ENCODE data around the gene SPAG17.

SPAG17 gene

GRCh38 chr1:118185084-118185832 is at the start of gene SPAG17:
Gene SPAG17, minus strand, starts transcription at chr1:118185228. Its CDS starts 71 bp downstream, at chr1:118185157.
- DNase-seq, result no peak

DNA sequence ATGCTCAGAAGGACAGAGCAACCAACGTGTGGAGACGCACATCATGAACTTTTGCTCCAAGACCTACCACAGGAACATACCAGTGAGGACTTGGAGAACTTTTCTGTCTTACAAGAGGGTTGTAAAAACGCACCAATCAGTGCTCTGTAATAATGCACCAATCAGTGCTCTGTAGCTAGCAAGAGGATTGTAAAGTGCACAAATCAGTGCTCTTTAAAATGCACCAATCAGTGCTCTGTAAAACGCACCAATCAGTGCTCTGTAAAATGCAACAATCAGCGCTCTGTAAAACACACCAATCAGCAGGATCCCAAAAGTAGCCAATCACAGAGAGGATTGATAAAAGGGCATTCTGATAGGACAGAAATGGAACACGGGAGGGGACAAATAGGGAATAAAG is 40.4 kb upstream of the SPAG17 start:
- DNase-seq, result no peak

DNA sequence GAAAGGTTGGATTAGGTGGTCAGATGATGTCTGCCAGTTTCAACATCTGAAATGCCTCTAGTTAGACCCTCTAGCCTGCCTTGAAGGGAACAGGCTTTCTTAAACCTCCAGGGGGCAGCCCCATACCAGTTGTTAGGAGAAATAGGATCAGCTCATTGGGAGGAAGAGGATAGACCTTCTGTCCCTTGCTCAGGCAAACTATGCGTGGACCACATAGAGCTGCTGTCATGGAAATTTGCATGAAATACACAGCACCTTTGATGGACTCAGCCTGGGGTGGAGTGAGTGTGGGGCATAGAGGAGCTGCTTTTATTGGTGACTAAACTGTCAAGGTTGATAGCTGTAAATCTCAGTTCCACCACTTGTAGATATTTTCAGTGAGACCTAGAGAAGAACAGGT is 38.4 kb upstream of the SPAG17 start:
- DNase-seq, result no peak

DNA sequence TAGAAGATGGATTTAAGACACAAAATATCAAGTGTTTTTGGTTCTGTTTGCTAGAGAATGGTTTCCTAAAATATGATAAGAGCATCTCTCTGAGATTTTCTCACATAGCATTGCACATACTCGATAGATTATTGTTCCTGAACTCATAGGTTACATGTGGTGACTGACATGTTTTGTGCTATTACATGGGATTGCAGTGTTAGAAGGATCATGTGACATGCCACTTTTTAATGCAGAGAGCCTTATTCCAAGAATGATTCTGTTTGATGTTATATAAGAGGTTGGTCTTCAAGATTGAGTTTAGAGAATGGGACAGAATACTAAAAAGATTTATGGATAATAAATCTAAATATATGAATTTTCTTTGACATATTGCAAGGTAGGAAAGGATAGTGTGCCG is 34.4 kb upstream of the SPAG17 start:
- no peak for DNase-seq

DNA sequence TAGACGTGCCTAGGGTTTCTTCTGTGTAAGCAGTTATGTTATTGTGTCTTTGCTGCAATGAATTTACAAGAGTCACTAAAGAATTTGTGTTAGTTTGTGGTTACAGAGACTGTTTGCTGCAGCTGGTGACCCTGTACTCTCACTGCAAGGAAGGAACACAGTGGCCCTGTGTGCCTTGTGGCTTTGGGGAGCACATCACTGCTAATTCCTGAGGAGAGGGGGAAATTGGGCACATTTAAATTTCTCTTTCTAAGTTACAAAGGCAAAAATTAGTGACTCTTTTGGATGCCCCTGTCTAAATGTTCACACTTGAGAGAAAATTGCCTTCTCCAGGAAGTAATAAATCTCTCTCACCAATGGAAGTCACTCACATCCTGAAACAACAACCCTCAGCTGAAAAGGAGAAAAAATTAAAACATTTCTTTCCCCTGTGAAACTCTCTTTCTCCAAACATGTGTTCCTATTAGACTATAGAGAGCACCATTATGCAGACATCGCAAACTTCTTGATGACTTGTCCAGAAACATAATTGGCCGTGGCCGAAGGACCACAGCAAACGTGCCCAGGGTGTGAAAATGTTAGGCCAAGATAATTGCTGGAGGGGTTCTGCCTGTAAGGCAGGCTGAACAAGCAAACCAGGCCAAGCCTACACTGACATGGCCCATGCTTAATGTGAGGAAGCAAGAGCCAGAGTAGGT is 32.3 kb upstream of the SPAG17 start:
- no peak for DNase-seq

DNA sequence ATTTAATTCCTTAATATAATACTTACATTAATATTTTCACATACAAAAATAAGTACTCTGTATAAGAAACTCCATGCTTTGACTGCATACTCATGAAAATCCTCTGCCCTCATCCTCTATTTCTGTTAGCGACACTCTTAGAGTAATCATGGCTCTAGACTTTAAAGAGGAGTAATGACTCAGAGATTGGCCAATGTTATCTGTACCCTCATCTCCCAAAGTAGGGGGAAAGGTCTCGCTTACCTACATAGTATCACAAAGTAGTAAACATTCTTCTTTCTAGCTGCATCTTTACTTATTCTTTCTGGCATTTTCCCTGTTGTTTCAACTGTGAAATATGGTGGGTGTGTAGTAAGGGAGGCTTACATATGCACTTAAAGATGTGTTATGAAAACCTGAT is 29.8 kb upstream of the SPAG17 start:
- DNase-seq, result no peak

GRCh38 chr1:118210723-118211110 is 25.7 kb upstream of the SPAG17 start:
- no peak for DNase-seq

GRCh38 chr1:118210051-118210722 is 25.2 kb upstream of the SPAG17 start:
- DNase-seq, result no peak

GRCh38 chr1:118209648-118210047 is 24.6 kb upstream of the SPAG17 start:
- no peak for DNase-seq

GRCh38 chr1:118206966-118207365 is 21.9 kb upstream of the SPAG17 start:
- no peak for DNase-seq

DNA sequence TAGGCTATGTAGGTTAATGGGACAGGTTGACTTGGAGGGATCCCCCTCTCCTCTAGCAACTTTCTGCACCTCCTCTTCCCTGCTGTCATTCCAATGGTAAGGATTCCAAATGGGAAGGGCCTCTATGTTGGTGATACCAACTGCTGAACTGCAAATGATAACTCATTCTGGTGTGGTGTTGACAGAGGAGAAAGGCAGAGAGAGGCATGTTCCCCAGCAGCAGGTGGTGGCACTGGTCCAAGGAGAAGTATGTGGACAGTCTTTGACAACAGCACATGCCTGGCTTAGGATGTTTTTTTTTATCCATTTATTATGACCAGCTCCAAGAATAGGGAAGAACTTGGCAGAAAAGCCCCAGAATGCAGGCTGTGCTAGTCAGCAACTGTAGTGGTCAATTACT is 19.6 kb upstream of the SPAG17 start:
- no peak for DNase-seq

- no peak for DNase-seq
Observed at GRCh38 chr1:118204105-118204504, 19.1 kb upstream of the SPAG17 start.

GRCh38 chr1:118202076-118202608 is 17.1 kb upstream of the SPAG17 start:
- no peak for DNase-seq

- DNase-seq, result no peak
Observed at GRCh38 chr1:118201524-118201923, 16.5 kb upstream of the SPAG17 start.

DNA sequence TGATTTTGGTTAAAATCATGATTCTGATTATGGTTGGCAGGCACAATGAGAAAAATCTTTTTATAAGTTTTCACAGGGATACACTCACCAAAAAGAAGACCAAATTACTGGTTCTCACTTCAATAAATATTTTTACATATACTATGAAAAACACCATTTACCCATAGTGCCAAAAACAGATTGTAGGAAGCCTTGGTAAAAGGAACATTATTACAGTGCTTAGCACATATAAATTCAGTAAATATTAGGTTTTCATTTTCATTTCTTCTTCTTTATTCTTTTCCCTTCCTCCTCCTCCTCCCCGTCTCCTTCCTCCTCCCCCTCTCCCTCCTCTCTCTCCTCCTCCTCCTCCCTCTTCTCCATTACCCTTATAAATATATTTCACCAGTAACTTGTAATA is 15.8 kb upstream of the SPAG17 start:
- DNase-seq, result no peak

DNA sequence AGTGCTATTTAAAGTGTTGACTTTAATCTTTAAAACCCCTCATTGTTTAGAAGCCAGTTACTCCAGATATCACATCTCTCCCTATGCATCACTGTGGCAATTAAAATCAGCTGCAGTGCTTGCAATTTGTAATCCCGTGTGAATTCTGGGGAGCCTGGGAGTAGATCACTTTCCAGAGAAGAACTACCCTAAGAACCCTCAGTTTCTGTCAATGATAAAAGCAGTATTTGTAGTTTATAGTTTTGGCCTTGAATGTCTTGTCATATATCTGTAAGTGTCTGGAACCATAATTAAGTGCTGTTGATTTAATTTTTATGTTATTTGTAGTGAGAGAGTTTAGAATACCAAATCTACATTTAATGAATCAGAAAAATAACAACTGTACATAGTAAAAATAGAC is 5.5 kb upstream of the SPAG17 start:
- no peak for DNase-seq

DNA sequence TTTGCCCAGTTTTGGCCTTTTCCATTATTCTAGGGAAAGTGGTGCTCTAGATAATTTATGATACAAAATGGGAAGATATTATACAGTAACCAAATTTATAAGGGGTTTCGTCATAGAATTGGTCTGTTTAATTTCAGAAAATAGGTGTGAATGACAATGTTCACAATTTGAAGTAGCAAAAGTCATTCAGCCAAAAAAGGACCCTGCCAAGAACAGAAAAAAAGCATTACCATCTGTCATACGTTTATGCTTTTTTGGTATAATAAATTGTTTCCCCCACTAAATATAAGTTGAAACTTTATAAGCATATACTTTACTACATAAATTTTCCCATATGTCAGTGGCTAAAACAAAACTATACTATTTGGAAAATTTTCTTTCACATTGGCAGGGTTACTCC is 4.5 kb upstream of the SPAG17 start:
- DNase-seq, result no peak

DNA sequence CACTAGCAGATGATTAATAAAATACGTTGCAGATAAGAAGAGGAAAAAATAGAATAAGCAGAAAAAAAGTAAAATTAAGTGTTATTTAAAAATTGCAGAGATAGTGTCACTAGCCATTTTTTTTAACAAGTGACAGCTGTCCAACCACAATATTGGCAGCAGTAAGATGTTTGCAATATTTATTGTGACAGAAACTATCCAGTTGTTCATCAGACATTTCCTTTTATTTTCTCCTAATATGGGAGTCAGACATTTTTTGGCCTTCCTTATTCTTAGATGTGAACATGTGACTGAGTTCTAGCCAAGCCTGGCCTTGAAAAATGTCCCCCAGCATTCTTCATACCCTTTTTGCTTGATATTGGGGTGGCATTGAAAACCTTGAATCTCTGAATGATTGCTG is 3.4 kb upstream of the SPAG17 start:
- DNase-seq, result no peak

- no peak for DNase-seq
Observed at GRCh38 chr1:118186026-118186425, 998 bp upstream of the SPAG17 start.

DNA sequence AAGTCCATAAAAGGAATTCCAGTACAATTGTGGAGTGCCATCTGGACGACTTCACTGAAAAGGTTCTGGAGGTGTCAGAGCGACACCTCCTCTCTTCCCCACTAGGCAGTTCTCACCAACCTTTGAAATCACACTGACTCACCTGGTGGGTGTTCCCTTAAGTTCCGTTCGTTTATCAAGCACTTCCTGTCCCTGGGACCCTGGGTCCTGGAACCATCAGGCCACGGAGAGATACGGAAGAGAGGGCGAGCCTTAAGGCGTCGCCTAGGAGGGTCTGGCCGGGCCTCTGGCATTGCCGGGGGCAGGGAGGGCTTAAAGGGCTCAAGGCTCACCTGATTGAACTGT is 317 bp downstream of the SPAG17 start:
- no peak for DNase-seq

DNA sequence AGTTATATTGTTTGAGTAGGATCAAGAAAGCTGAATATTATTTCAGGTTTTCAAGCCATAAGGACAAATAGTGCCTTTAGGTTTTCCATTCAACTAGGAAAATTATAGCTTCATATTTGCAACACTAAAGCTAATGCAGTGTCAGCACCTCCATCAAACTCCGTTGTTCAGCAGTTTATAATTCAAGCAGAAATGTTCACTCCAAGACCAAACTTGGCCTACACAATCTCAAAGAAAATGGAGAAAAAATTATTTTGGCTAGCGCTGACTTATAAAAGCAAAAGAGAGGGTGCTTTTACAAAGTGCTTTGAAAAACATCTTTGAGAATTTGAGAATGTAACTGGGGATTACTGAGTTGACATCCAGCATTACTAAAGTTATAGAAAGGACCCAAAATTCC is 1.4 kb downstream of the SPAG17 start:
- DNase-seq, result no peak

- no peak for DNase-seq
Observed at GRCh38 chr1:118177998-118178397, 7.0 kb downstream of the SPAG17 start.

GRCh38 chr1:118169016-118169415 is 16.0 kb downstream of the SPAG17 start:
- no peak for DNase-seq

DNA sequence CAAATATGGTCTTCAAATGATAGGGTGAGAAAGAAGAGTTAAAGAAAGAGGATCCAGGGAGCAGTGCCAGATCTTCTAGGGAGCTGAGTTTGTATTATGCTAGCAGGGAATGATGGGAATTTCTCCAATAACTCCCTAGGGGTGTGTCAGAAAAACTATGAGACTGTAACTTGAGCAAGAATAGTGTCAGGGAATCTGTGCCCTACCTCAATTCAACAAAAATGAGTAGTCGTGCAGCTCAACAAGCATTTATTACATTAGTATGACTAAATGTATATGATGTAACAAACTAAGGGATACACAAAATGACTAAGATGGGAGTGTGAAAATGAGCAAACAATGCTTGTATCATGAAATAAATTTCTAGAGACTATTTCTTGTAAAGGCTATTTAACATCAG is 24.2 kb downstream of the SPAG17 start:
- no peak for DNase-seq
